SK-N-SH treated with all-trans-retinoic acid at 6 μM for 48 hours (cell line): ENCODE measurements around the gene HIP1.

Experiments
- ATAC-seq: fragments of 200-7000 bp; cut with Tn5 transposase; 3 replicates; pipeline ENCODE4 v1.9.1; 2020; ENCODE audit warnings: mild to moderate bottlenecking, moderate library complexity
- ARNTL ChIP-seq: fragments of 450-650 bp; formaldehyde crosslinking; IDR thresholded peaks from 2 replicates; pipeline ENCODE4 v1.5.0; 2020; ENCODE audit warnings: low read depth, mild to moderate bottlenecking, moderate library complexity, borderline replicate concordance
- BACH2 ChIP-seq: fragments of 250-450 bp; sonication (Bioruptor Pico); IDR thresholded peaks from 2 replicates; pipeline ENCODE4 v1.9.0; 2021; ENCODE audit warnings: mild to moderate bottlenecking, borderline replicate concordance
- CREB5 ChIP-seq: fragments of 250-450 bp; sonication (Bioruptor Pico); IDR thresholded peaks from 2 replicates; pipeline ENCODE4 v1.5.1; 2020; ENCODE audit warnings: low read depth, mild to moderate bottlenecking, moderate library complexity
- CSDC2 ChIP-seq: fragments of 250-450 bp; sonication (Bioruptor Pico); IDR thresholded peaks from 2 replicates; pipeline ENCODE4 v1.5.0; 2020; ENCODE audit warnings: mild to moderate bottlenecking, moderate library complexity
- CSRNP3 ChIP-seq: fragments of 250-450 bp; sonication (Bioruptor Pico); IDR thresholded peaks from 2 replicates; pipeline ENCODE4 v1.5.1; 2021; ENCODE audit warnings: mild to moderate bottlenecking, moderate library complexity
- ESRRG ChIP-seq: fragments of 250-450 bp; sonication (Bioruptor Pico); IDR thresholded peaks from 2 replicates; pipeline ENCODE4 v1.6.1; 2021; ENCODE audit warnings: mild to moderate bottlenecking
- GLIS3 ChIP-seq: fragments of 250-450 bp; sonication (Bioruptor Pico); IDR thresholded peaks from 2 replicates; pipeline ENCODE4 v1.5.0; 2020; ENCODE audit warnings: mild to moderate bottlenecking, moderate library complexity
- ISL1 ChIP-seq: fragments of 250-450 bp; sonication (Bioruptor Pico); IDR thresholded peaks from 2 replicates; pipeline ENCODE4 v2.1.2; 2022; ENCODE audit warnings: mild to moderate bottlenecking, moderate library complexity
- OSR1 ChIP-seq: fragments of 250-450 bp; sonication (Bioruptor Pico); IDR thresholded peaks from 2 replicates; pipeline ENCODE4 v1.8.0; 2022; ENCODE audit warnings: moderate library complexity, mild to moderate bottlenecking, inconsistent platforms
- PPARA ChIP-seq: fragments of 250-450 bp; sonication (Bioruptor Pico); IDR thresholded peaks from 2 replicates; pipeline ENCODE4 v1.5.0; 2020; ENCODE audit warnings: mild to moderate bottlenecking, borderline replicate concordance
- RARB ChIP-seq: fragments of 250-450 bp; sonication (Bioruptor Pico); IDR thresholded peaks from 2 replicates; pipeline ENCODE4 v1.8.0; 2021; ENCODE audit warnings: mild to moderate bottlenecking, moderate library complexity
- SNAI2 ChIP-seq: fragments of 250-450 bp; sonication (Bioruptor Pico); IDR thresholded peaks from 2 replicates; pipeline ENCODE4 v1.5.0; 2020; ENCODE audit warnings: mild to moderate bottlenecking, moderate library complexity
- TCF4 ChIP-seq: fragments of 250-450 bp; sonication (Bioruptor Pico); IDR thresholded peaks from 2 replicates; pipeline ENCODE4 v1.8.0; 2021; ENCODE audit warnings: mild to moderate bottlenecking, moderate library complexity, borderline replicate concordance
- TOX ChIP-seq: fragments of 250-450 bp; sonication (Bioruptor Pico); IDR thresholded peaks from 2 replicates; pipeline ENCODE4 v1.8.0; 2021; ENCODE audit warnings: mild to moderate bottlenecking, moderate library complexity, borderline replicate concordance
- TSHZ2 ChIP-seq: fragments of 250-450 bp; sonication (Bioruptor Pico); IDR thresholded peaks from 2 replicates; pipeline ENCODE4 v1.5.0; 2020; ENCODE audit warnings: mild to moderate bottlenecking, moderate library complexity
- ZC3H10 ChIP-seq: fragments of 250-450 bp; sonication (Bioruptor Pico); IDR thresholded peaks from 2 replicates; pipeline ENCODE4 v1.5.1; 2021; ENCODE audit warnings: mild to moderate bottlenecking, moderate library complexity
- ZFP3 ChIP-seq: fragments of 250-450 bp; sonication (Bioruptor Pico); IDR thresholded peaks from 2 replicates; pipeline ENCODE4 v1.5.0; 2020; ENCODE audit warnings: mild to moderate bottlenecking, moderate library complexity
- ZFP30 ChIP-seq: fragments of 450-650 bp; formaldehyde crosslinking; IDR thresholded peaks from 2 replicates; pipeline ENCODE4 v1.5.0; 2022; ENCODE audit warnings: mild to moderate bottlenecking, moderate library complexity
- ZNF565 ChIP-seq: fragments of 450-650 bp; formaldehyde crosslinking; conservative IDR thresholded peaks from 2 replicates; pipeline ENCODE4 v1.5.0; 2020; ENCODE audit warnings: low read depth, mild to moderate bottlenecking, moderate library complexity
- ZNF8 ChIP-seq: fragments of 450-650 bp; formaldehyde crosslinking; IDR thresholded peaks from 2 replicates; pipeline ENCODE4 v1.5.0; 2020; ENCODE audit warnings: mild to moderate bottlenecking, moderate library complexity
- TF ChIP-seq, protein P1 (sequence below): fragments of 250-450 bp; sonication (Bioruptor Pico); IDR thresholded peaks from 2 replicates; pipeline ENCODE4 v1.8.0; 2021; ENCODE audit warnings: low read depth, mild to moderate bottlenecking, moderate library complexity, borderline replicate concordance
- TF ChIP-seq, protein P2 (sequence below): fragments of 250-450 bp; sonication (Bioruptor Pico); IDR thresholded peaks from 2 replicates; pipeline ENCODE4 v1.8.0; 2020; ENCODE audit warnings: mild to moderate bottlenecking, moderate library complexity, borderline replicate concordance

Gene HIP1

DNA sequence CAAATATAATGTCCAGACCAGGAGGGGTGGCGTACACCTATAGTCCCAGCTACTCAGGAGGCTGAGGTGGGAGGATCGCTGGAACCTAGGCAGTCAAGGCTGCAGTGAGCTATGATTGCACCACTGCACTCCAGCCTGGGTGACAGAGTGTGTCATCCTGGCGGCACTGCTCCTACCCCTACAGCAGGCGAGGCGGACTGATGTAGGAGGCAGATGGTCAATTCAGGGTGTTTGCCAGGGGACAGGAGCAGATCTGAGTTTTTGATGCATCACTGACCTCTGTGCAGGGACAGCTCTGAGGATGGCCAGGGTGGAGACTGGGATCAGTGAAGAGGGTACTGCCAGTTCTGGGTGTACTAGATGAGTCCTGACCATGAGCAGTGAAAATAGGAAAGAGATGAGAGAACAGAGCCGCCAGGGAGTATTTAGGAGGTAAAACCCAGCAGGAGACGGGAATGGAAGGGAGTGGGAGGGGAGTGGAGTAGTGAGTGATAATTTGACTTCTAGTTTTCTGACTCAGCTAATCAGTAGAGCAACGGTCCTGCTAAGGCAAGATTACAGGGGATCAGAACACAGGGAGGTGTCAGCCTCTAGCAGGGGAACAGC is 75.3 kb downstream of the HIP1 start:
- ATAC-seq, result no peak
- TF ChIP-seq ARNTL (no peak), ZC3H10 (CRISPR knock-in tag) (no peak), RARB (CRISPR knock-in tag) (no peak), TCF4 (CRISPR knock-in tag) (no peak), BACH2 (CRISPR knock-in tag) (no peak), OSR1 (CRISPR knock-in tag) (no peak), PPARA (CRISPR knock-in tag) (no peak), GLIS3 (CRISPR knock-in tag) (no peak), CSDC2 (CRISPR knock-in tag) (no peak), CREB5 (no peak), ZFP30 (CRISPR knock-in tag) (no peak), TOX (CRISPR knock-in tag) (no peak), ISL1 (CRISPR knock-in tag) (no peak), ZNF8 (no peak), SNAI2 (CRISPR knock-in tag) (no peak), ZNF565 (no peak), TSHZ2 (CRISPR knock-in tag) (no peak), CSRNP3 (CRISPR knock-in tag) (no peak), ZFP3 (CRISPR knock-in tag) (no peak)
- TF ChIP-seq, protein P1, sequence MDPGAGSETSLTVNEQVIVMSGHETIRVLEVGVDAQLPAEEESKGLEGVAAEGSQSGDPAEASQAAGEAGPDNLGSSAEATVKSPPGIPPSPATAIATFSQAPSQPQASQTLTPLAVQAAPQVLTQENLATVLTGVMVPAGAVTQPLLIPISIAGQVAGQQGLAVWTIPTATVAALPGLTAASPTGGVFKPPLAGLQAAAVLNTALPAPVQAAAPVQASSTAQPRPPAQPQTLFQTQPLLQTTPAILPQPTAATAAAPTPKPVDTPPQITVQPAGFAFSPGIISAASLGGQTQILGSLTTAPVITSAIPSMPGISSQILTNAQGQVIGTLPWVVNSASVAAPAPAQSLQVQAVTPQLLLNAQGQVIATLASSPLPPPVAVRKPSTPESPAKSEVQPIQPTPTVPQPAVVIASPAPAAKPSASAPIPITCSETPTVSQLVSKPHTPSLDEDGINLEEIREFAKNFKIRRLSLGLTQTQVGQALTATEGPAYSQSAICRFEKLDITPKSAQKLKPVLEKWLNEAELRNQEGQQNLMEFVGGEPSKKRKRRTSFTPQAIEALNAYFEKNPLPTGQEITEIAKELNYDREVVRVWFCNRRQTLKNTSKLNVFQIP (CRISPR knock-in tag), result no peak

DNA sequence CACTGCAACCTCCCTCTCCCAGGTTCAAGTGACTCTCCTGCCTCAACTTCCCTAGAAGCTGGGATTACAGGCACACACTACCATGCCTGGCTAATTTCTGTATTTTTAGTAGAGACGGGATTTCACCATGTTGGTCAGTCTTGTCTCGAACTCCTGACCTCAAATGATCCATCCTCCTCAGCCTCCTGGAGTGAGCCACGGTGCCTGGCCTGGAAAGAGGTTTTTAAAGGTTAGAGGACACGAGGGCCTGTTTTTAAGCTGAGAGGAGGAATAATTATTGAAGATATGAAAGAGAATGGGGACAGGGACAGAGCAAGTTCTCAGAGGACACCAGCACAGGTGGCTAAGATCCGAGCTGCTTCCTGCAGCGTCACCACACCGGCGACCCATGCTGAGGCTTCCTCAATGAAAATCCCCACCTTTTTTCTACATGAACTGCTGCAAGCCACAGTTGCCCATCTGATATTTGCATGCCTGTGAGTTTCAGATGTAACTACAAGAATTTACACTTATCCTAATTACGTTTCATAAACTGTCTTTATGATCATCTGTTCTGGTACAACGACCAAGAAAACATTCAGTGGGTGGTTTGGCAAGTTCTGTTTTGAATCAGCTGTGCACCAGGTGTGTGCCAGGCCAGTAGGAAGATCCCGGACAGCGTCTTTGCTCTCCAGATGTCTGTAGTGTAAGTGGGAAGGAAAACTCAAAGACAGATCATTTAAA is 76.0 kb downstream of the HIP1 start:
- ATAC-seq, result no peak
- TF ChIP-seq CSRNP3 (CRISPR knock-in tag) (no peak), SNAI2 (CRISPR knock-in tag) (no peak), ZC3H10 (CRISPR knock-in tag) (no peak), ARNTL (no peak), TOX (CRISPR knock-in tag) (no peak), GLIS3 (CRISPR knock-in tag) (no peak), ESRRG (CRISPR knock-in tag) (no peak), ZNF8 (no peak), ZNF565 (no peak), BACH2 (CRISPR knock-in tag) (no peak), OSR1 (CRISPR knock-in tag) (no peak), ZFP3 (CRISPR knock-in tag) (no peak)
- TF ChIP-seq, protein P2, sequence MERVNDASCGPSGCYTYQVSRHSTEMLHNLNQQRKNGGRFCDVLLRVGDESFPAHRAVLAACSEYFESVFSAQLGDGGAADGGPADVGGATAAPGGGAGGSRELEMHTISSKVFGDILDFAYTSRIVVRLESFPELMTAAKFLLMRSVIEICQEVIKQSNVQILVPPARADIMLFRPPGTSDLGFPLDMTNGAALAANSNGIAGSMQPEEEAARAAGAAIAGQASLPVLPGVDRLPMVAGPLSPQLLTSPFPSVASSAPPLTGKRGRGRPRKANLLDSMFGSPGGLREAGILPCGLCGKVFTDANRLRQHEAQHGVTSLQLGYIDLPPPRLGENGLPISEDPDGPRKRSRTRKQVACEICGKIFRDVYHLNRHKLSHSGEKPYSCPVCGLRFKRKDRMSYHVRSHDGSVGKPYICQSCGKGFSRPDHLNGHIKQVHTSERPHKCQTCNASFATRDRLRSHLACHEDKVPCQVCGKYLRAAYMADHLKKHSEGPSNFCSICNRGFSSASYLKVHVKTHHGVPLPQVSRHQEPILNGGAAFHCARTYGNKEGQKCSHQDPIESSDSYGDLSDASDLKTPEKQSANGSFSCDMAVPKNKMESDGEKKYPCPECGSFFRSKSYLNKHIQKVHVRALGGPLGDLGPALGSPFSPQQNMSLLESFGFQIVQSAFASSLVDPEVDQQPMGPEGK (CRISPR knock-in tag), result no peak
- TF ChIP-seq, protein P1 (CRISPR knock-in tag), result no peak
